Head of caudate nucleus (tissue), 42 donors: ENCODE results near the gene PCK2.
"Not testable (repeated sequence)": the region's sequence is repeated elsewhere in the genome, so short reads cannot be mapped to it uniquely, and the experiment has no call there.

Source experiments
- DNase-seq, 42 donors: peaks; one replicate each; pipeline versions ENCODE4 v3.0.0 to v3.0.0-alpha.2; 2020 to 2021; ENCODE audit warnings: mixed read lengths in 7 of 42
- intact Hi-C: fragments of 100-400 bp; cut with DNase I; formaldehyde crosslinking; loops from one replicate; pipeline ENCODE4 v1.15.0; 2022

PCK2 gene

GRCh38 chr14:24093901-24094840, at the start of gene PCK2:
TSS of gene PCK2 (plus strand) at chr14:24094311. CDS start at chr14:24094406, 95 bp downstream.
- intact Hi-C loops = loop anchor here (5.0 kb wide), 1 partner anchor 37 kb away; no protein-coding TSS in a partner anchor
- peak; percentile 39 to 90 (median 77) for DNase-seq

GRCh38 chr14:24049002-24049401, 45.1 kb upstream of the PCK2 start:
- intact Hi-C loops = not testable (repeated sequence)

GRCh38 chr14:24050753-24051152, 43.4 kb upstream of the PCK2 start:
- peak in 5 of 42 donors; percentile 10 to 28 (median 26) for DNase-seq
- intact Hi-C loops = not testable (repeated sequence)

More at GRCh38 chr14:24049002-24049401, 45.1 kb upstream of the PCK2 start:
- not testable (repeated sequence) for DNase-seq

GRCh38 chr14:24051176-24051788, 42.8 kb upstream of the PCK2 start:
- intact Hi-C loops = no loop called here
- DNase-seq = peak in 38 of 42 donors; percentile 23 to 78 (median 57)

GRCh38 chr14:24051789-24052655, 42.1 kb upstream of the PCK2 start, which contains the start of gene CARMIL3:
TSS of gene CARMIL3 (plus strand) at chr14:24052009. CDS start at chr14:24052154, 145 bp downstream.
- DNase-seq = peak; percentile 20 to 90 (median 82)
- intact Hi-C loops = no loop called here

- DNase-seq = peak in 5 of 42 donors; percentile 11 to 43 (median 19)
Measured at GRCh38 chr14:24052656-24053547, 41.2 kb upstream of the PCK2 start.

GRCh38 chr14:24053548-24054323, 40.4 kb upstream of the PCK2 start:
- intact Hi-C loops = no loop called here
- peak in 7 of 42 donors; percentile 9 to 40 (median 25) for DNase-seq

More at GRCh38 chr14:24052656-24053547, 41.2 kb upstream of the PCK2 start:
- intact Hi-C loops = no loop called here

- DNase-seq = peak in 4 of 42 donors; percentile 6 to 31 (median 14)
- intact Hi-C loops = no loop called here
Measured at GRCh38 chr14:24054324-24054641, 39.8 kb upstream of the PCK2 start.

- intact Hi-C loops = loop anchor here (5.0 kb wide), 1 partner anchor 38 kb away; the partner anchor contains the start of gene PCK2
- peak in 3 of 42 donors; percentile 4 to 34 (median 22) for DNase-seq
Measured at GRCh38 chr14:24054646-24055045, 39.5 kb upstream of the PCK2 start.

- intact Hi-C loops = loop anchor here (5.0 kb wide), 1 partner anchor 36 kb away; the partner anchor contains the start of gene PCK2
- peak in 2 of 42 donors; percentile 2 to 19 for DNase-seq
Measured at GRCh38 chr14:24055971-24056799, 37.9 kb upstream of the PCK2 start.

- intact Hi-C loops = loop anchor here (5.0 kb wide), 1 partner anchor 36 kb away; the partner anchor contains the start of gene PCK2
- no peak for DNase-seq
Measured at GRCh38 chr14:24056800-24057184, 37.3 kb upstream of the PCK2 start.

- no peak for DNase-seq
- intact Hi-C loops = loop anchor here (5.0 kb wide), 1 partner anchor 35 kb away; the partner anchor contains the start of gene PCK2
Measured at GRCh38 chr14:24057271-24057670, 36.8 kb upstream of the PCK2 start.

- DNase-seq = no peak
- intact Hi-C loops = loop anchor here (5.0 kb wide), 1 partner anchor 34 kb away; the partner anchor contains the start of gene PCK2
Measured at GRCh38 chr14:24057867-24058259, 36.2 kb upstream of the PCK2 start.

- intact Hi-C loops = loop anchor here (5.0 kb wide), 1 partner anchor 34 kb away; the partner anchor contains the start of gene PCK2
- peak in 38 of 42 donors; percentile 27 to 93 (median 79) for DNase-seq
Measured at GRCh38 chr14:24058260-24058950, 35.7 kb upstream of the PCK2 start.

- intact Hi-C loops = loop anchor here (5.0 kb wide), 1 partner anchor 33 kb away; the partner anchor contains the start of gene PCK2
Measured at GRCh38 chr14:24058951-24059475, 35.1 kb upstream of the PCK2 start.

More at GRCh38 chr14:24058951-24059475, 35.1 kb upstream of the PCK2 start:
- DNase-seq = no peak
